Measurements from ENCODE around the gene RETREG1.

Gene RETREG1

DNA sequence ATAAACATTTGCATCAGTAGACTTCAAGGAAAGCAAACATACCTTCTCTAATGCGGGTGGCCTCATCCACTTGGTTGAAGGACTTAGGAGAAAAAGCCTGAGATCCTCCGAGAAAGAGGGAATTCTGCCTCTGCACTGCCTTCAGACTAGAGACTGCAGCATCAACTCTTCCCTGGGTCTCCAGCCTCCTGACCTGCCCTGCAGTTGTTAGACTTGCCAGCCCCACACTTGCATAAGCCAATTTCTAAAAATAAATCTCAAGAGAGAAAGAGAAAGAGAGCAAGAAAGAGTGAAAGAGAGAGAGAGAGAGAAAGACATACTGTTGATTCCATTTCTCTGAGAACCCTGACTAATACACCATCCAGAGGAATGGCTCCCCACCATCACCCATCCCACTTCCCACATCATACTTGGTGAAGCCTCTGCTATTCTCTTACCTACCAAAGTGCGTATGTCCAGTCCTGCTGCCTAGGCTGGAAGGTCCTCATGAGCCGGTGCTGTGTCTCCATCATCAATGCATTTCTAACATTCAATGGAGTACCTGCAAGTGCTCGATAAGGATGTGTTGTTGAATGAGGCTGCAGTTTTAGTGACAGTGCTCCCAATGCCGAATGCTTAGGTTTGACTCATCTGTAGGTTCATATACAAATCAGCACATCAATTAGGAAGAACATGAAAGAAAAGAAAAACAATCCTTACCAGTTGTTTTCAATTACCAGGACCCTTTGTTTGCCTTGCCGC lies 186.3 kb downstream of the RETREG1 start:
- no peak for TF ChIP-seq CTCF (IDR thresholded peaks at IDR 0.05; ENCODE audit: low read depth, low read length)
- DNase-seq (ENCODE audit: extremely low read depth, low read depth): no peak

DNA sequence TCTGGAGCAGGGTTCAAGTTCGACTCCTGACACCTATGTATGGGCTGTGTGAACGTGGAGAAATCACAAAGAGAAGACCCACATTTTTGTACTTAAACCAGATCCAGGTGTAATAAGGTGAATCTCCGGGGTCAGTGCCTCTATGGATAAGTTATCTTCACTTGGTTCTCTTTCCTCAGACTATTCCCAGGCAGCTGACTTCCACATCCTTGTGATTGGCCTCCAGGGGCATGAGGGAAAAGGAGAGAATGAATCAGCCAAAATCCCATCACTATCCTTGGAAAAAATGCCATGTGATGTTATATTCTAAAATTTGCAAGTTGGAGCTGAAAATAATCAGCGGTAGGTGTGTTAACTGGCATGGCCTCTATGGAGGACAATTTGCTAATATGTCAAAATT lies 188.4 kb downstream of the RETREG1 start:
- no peak for TF ChIP-seq CTCF (IDR thresholded peaks at IDR 0.05; ENCODE audit: low read depth, low read length)
- DNase-seq (ENCODE audit: extremely low read depth, low read depth): no peak

GRCh38 chr5:16427587-16427986 lies 189.2 kb downstream of the RETREG1 start:
- TF ChIP-seq CTCF (IDR thresholded peaks at IDR 0.05; ENCODE audit: low read depth, low read length): no peak
- no peak for DNase-seq (ENCODE audit: extremely low read depth, low read depth)
